Spleen (tissue), 11 donors: Measurements from ENCODE around the gene EFNA5. TPM values are rescaled to one million over a fixed set of nuclear protein-coding genes. Genes with fewer than 3 reads are reported as not detected.

Experiments
- DNase-seq: peaks from one replicate; pipeline ENCODE4 v3.0.0-alpha.2; 2020
- H3K27ac ChIP-seq, 8 donors: fragments of 200-600 bp; sonication (generic) in 7 of 8; 1 replicate in 4 of 8; 2 replicates in 4 of 8; pipeline versions ENCODE4 v1.5.0 to v1.8.0; 2016 to 2021; ENCODE audit warnings: inconsistent platforms in 4 of 8, mild to moderate bottlenecking in 4 of 8, moderate library complexity in 1 of 8
- H3K27me3 ChIP-seq, 7 donors: fragments of 200-600 bp; sonication (generic) in 6 of 7; replicated peaks in 1 of 7; 1 replicate in 4 of 7; 2 replicates in 3 of 7; pipeline versions ENCODE4 v1.5.0 to v1.8.0; 2016 to 2021; ENCODE audit warnings: inconsistent platforms in 3 of 7, mild to moderate bottlenecking in 1 of 7
- H3K36me3 ChIP-seq, 6 donors: fragments of 200-600 bp; sonication (generic) in 5 of 6; 1 replicate in 4 of 6; 2 replicates in 2 of 6; pipeline versions ENCODE4 v1.5.0 to v1.8.0; 2016 to 2021; ENCODE audit warnings: inconsistent platforms in 2 of 6
- H3K4me1 ChIP-seq, 6 donors: fragments of 200-600 bp; sonication (generic) in 5 of 6; 1 replicate in 3 of 6; 2 replicates in 3 of 6; pipeline versions ENCODE4 v1.5.0 to v1.8.0; 2016 to 2021; ENCODE audit warnings: inconsistent platforms in 3 of 6
- H3K4me3 ChIP-seq, 8 donors: fragments of 200-600 bp; sonication (generic) in 7 of 8; 1 replicate in 4 of 8; 2 replicates in 4 of 8; pipeline versions ENCODE4 v1.5.0 to v1.8.0; 2016 to 2021; ENCODE audit warnings: inconsistent platforms in 4 of 8, mild to moderate bottlenecking in 4 of 8, moderate library complexity in 2 of 8
- H3K9me3 ChIP-seq, 8 donors: fragments of 200-600 bp; sonication (generic) in 7 of 8; 1 replicate in 4 of 8; 2 replicates in 4 of 8; pipeline versions ENCODE4 v1.5.0 to v1.8.0; 2016 to 2021; ENCODE audit warnings: inconsistent platforms in 4 of 8
- POLR2A ChIP-seq, 3 donors: fragments of 450-650 bp; IDR thresholded peaks; one replicate each; pipeline ENCODE4 v1.5.1; 2017; ENCODE audit warnings: antibody characterized with exemption in 3 of 3, mild to moderate bottlenecking in 1 of 3
- POLR2AphosphoS5 ChIP-seq, 3 donors: sonication (generic); formaldehyde crosslinking; IDR thresholded peaks; one replicate each; pipeline ENCODE4 v1.5.1; 2017; ENCODE audit warnings: antibody characterized with exemption in 3 of 3
- WGBS, 5 donors: extraction: QIAGEN DNeasy Blood & Tissue Kit in 3 of 5; methylation state at CpG; one replicate each; pipeline versions ENCODE4 v1.1.5 to v1.1.7; 2013 to 2018; 5-methylcytosine and 5-hydroxymethylcytosine counted together
- intact Hi-C: fragments of 100-400 bp; cut with DNase I; formaldehyde crosslinking; loops from one replicate; pipeline ENCODE4 v1.15.0; 2023; ENCODE audit warnings: low total_unique reads
- polyA plus RNA-seq, 3 donors: library from polyadenylated mRNA; stranded (reverse); fragments of 200-250 nt; gene quantifications; one replicate each; pipeline ENCODE4 v1.2.1, GENCODE V29; 2013
- total RNA-seq, 7 donors: library from RNA; depleted of rRNA in 3 of 7; stranded (reverse); fragments of >200 nt in 3 of 7; fragmentation: NEBNext Ultra II Directional in 4 of 7; extraction: Animal tissue kit (Norgen Biotek cat#: 25700) in 4 of 7; gene quantifications; one replicate each; pipeline versions ENCODE4 v1.1.0 to v1.2.1, GENCODE V29; 2016 to 2021
- TF ChIP-seq, protein P1 (sequence below), 11 experiments: fragments of 200-600 bp in 7 of 11; fragments of 450-650 bp in 4 of 11; sonication (generic) in 4 of 11; IDR thresholded peaks in 8 of 11; conservative IDR thresholded peaks in 3 of 11; 1 replicate in 7 of 11; 2 replicates in 4 of 11; pipeline versions ENCODE4 v1.4.0 to v1.8.0; 2016 to 2021; ENCODE audit warnings: antibody characterized with exemption in 11 of 11, inconsistent platforms in 4 of 11, mild to moderate bottlenecking in 1 of 11
- donor health status: healthy with polysubstance abuse.
- donor health status: DM: no; HTN: no; CAD: no; lungs with moderate emphysema.
- donor health status: DM: no; HTN: no; CAD: no.
- donor health status: Bipolar disorder and iron deficiency.
- donor health status: healthy.
- donor health status: DM: no; HTN: no; CAD: no.
- donor health status: DM: yes; HTN: yes; CAD: no.

Gene EFNA5
- total and polyA plus RNA-seq, 10 donors = 0.33 to 29.0 (median 12.2) TPM

DNA sequence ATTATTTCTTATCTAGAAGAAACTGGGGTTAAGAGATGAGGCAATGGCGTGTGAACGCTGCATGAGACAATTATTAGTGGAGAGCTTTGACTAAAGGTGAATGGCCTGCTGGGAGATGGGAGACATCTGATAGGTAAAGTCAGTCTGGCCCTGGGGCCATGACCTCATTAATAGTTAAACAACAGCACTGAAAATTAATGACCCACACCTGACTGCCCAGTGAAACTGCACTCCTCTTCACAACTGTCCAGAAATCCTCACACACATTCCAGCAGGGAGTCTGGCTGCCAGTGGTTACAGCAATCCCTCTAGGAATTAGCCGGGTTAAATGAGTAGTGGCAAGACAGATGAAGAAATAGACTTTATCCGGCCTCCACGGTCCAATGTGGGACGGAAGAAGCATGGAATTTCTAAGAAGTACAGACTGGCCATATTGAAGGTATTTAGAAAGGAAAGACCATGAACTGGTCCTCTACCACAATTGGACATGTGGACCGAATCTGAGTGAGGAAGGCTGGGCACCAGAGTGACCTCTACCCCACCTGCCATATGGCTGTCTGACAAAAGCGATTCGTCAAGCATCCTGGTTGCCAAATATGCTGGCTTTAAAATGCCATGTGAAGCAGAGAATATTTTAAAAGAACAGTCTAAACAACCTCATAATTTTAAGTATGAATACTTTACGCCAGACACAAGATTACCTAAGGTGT lies 138.4 kb downstream of the EFNA5 start:
- H3K36me3 ChIP-seq = no peaks in the 10 kb centered on the region
- DNase-seq = no peak
- TF ChIP-seq POLR2AphosphoS5 (IDR thresholded peaks at IDR 0.05) = no peak
- TF ChIP-seq POLR2A (IDR thresholded peaks at IDR 0.05) = no peak
- TF ChIP-seq, protein P1, sequence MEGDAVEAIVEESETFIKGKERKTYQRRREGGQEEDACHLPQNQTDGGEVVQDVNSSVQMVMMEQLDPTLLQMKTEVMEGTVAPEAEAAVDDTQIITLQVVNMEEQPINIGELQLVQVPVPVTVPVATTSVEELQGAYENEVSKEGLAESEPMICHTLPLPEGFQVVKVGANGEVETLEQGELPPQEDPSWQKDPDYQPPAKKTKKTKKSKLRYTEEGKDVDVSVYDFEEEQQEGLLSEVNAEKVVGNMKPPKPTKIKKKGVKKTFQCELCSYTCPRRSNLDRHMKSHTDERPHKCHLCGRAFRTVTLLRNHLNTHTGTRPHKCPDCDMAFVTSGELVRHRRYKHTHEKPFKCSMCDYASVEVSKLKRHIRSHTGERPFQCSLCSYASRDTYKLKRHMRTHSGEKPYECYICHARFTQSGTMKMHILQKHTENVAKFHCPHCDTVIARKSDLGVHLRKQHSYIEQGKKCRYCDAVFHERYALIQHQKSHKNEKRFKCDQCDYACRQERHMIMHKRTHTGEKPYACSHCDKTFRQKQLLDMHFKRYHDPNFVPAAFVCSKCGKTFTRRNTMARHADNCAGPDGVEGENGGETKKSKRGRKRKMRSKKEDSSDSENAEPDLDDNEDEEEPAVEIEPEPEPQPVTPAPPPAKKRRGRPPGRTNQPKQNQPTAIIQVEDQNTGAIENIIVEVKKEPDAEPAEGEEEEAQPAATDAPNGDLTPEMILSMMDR (IDR thresholded peaks at IDR 0.05 in 8 of 11, conservative IDR thresholded peaks at IDR 0.05 in 3 of 11) = no peak
- H3K27me3 ChIP-seq = no peaks in the 10 kb centered on the region
- H3K9me3 ChIP-seq = no peaks in the 10 kb centered on the region
- no peak overlapping the region for H3K4me3 ChIP-seq
- no peaks in the 10 kb centered on the region for H3K4me1 ChIP-seq
- 89 to 96% (median 93%) methylated on average over 10 of the region's 10 CpGs for WGBS, 5 donors
- intact Hi-C loops = no loop called here
- no peak overlapping the region for H3K27ac ChIP-seq

DNA sequence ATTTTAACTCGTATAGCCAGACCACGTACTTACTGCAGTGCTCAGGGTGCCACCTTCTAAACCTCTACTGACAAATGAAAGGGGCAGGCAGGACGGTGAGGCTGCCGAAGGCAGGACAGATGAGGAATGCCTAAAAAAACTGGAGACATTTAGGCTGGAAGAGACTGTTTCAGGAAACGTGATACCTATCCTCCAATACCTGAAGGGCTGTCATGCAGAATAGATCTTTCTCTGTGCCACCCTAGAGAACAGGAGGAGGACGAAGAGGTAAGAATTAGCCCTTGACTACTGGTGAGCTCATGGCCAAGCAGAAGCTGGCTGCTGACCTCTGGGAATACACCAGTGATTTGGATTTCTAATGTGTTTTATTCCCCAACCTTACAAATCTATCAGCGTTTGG lies 139.4 kb downstream of the EFNA5 start:
- Histone ChIP-seq H3K36me3 (no peaks in the 10 kb centered on the region), H3K9me3 (no peaks in the 10 kb centered on the region), H3K4me1 (no peaks in the 10 kb centered on the region), H3K4me3 (no peak overlapping the region), H3K27ac (no peak overlapping the region), H3K27me3 (no peaks in the 10 kb centered on the region)
- 79 to 92% (median 86%) methylated on average over 7 of the region's 7 CpGs for WGBS, 5 donors
- TF ChIP-seq POLR2AphosphoS5 (IDR thresholded peaks at IDR 0.05) (no peak), POLR2A (IDR thresholded peaks at IDR 0.05) (no peak)
- TF ChIP-seq, protein P1 (IDR thresholded peaks at IDR 0.05 in 8 of 11, conservative IDR thresholded peaks at IDR 0.05 in 3 of 11) = no peak
- intact Hi-C loops = no loop called here
- no peak for DNase-seq

DNA sequence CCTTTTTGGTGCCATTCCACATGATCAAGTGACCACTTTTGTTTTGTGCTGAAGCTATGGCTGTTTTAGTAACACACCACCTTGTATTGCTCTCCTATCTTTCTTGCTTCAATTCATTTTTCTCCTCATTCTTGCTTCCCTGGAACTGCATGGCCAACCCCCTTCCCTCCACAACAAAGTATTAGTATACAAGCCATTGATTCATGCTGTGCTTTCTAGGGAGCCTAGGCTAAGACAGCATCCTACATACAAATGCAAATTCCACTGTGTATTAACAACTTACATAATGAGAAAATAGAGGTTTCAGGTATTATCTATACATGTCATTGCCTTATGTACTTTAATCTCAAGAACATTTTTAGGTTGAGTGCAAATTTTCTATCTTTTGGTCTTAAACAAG lies 141.1 kb downstream of the EFNA5 start:
- no peak for DNase-seq
- H3K9me3 ChIP-seq = no peaks in the 10 kb centered on the region
- H3K27me3 ChIP-seq = no peaks in the 10 kb centered on the region
- no peak for TF ChIP-seq POLR2A (IDR thresholded peaks at IDR 0.05)
- TF ChIP-seq, protein P1 (IDR thresholded peaks at IDR 0.05 in 8 of 11, conservative IDR thresholded peaks at IDR 0.05 in 3 of 11) = no peak
- TF ChIP-seq POLR2AphosphoS5 (IDR thresholded peaks at IDR 0.05) = no peak
- H3K4me1 ChIP-seq = no peaks in the 10 kb centered on the region
- no peak overlapping the region for H3K27ac ChIP-seq
- no peak overlapping the region for H3K4me3 ChIP-seq
- no peaks in the 10 kb centered on the region for H3K36me3 ChIP-seq
- intact Hi-C loops = no loop called here

DNA sequence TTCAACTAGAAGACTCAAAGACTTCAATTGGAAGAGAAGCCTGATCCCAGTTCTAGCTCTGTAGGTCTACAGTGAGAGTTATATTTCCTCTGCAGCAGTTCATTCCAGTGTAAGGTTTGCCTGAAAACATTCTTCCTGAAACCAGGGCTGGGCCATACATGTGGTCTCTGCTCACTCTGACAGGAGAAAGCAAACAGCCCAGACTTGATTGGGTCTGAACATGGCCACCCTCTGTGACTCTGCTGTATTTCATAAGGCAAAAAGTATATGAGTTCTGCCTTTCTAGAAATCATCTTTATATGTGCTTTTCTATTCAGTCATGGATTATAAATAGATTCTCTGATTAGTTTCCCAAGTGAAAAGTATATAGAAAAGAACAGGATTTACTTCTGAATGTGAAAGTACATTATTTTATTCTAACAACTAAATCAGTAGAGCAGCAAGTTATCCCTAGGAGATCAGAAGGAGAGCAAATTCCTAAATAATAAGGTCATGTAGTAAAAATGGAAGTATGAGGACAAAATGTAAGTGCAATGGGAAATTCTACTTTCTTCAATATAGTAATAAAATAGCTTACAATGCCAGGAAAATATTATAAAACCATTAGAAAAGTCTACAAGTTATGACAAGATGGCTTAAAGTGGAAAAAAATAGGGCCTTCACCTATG lies 144.3 kb downstream of the EFNA5 start:
- no peaks in the 10 kb centered on the region for H3K9me3 ChIP-seq
- TF ChIP-seq, protein P1 (IDR thresholded peaks at IDR 0.05 in 8 of 11, conservative IDR thresholded peaks at IDR 0.05 in 3 of 11) = no peak
- DNase-seq = no peak
- H3K36me3 ChIP-seq = no peaks in the 10 kb centered on the region
- no peak overlapping the region for H3K4me3 ChIP-seq
- intact Hi-C loops = no loop called here
- no peak overlapping the region for H3K27ac ChIP-seq
- H3K4me1 ChIP-seq = no peaks in the 10 kb centered on the region
- no peaks in the 10 kb centered on the region for H3K27me3 ChIP-seq
